Measurements from ENCODE around the gene AP1M2. TPM values are rescaled to one million over a fixed set of nuclear protein-coding genes. Genes with fewer than 3 reads are reported as not detected.

AP1M2 gene
- total and polyA plus RNA-seq, 2 donors (not counting 3 experiments of a cell fraction or from before 2014, with no cell fraction given) = 0.19 TPM; not detected in 1

GRCh38 chr19:10553087-10553667, 33.9 kb downstream of the AP1M2 start:
- CTCF ChIA-PET = interaction anchor here (0.9 to 2.4 kb wide), 8 partner anchors 12 to 146 kb away, joined by 3 to 8 read pairs (median 4); partner anchors contain the start of genes KRI1 and S1PR5
- Histone ChIP-seq H3K9me1 (replicated peaks; ENCODE audit: control insufficient read depth, extremely low read depth, insufficient read depth, low read length) (no peaks in the 10 kb centered on the region), H3K36me3 (ENCODE audit: control insufficient read depth in 2 of 2, extremely low read depth in 1 of 2, insufficient read depth in 2 of 2, low read length in 2 of 2) (peaks cover 7 to 46% of the 10 kb centered on the region in 2 experiments), H3K27ac (ENCODE audit: insufficient read depth, low read depth, low read length) (no peak overlapping the region), H2AFZ (ENCODE audit: low read depth, low read length) (no peak overlapping the region), H3K4me1 (ENCODE audit: control insufficient read depth, extremely low read depth, insufficient read depth, low read length) (no peaks in the 10 kb centered on the region), H3K79me2 (ENCODE audit: control insufficient read depth, insufficient read depth, low read length) (no peaks in the 10 kb centered on the region), H3K4me3 (replicated peaks in 1 of 3; ENCODE audit: insufficient read depth in 1 of 3, low read depth in 1 of 3, low read length in 3 of 3) (no peak overlapping the region), H3K27me3 (ENCODE audit: control insufficient read depth in 2 of 2, insufficient read depth in 2 of 2, low read length in 2 of 2) (no peaks in the 10 kb centered on the region), H3K9me3 (replicated peaks; ENCODE audit: control insufficient read depth, insufficient read depth, low read length) (no peaks in the 10 kb centered on the region), H4K20me1 (replicated peaks; ENCODE audit: control insufficient read depth, extremely low read depth, insufficient read depth, low read length) (no peaks in the 10 kb centered on the region), H3K9ac (replicated peaks; ENCODE audit: extremely low read depth, insufficient read depth, low read length) (no peak overlapping the region), H3K4me2 (ENCODE audit: insufficient read depth, low read length) (no peak overlapping the region)
- TF ChIP-seq CTCF (IDR thresholded peaks at IDR 0.05; ENCODE audit: extremely low read depth in 1 of 2, insufficient read depth in 1 of 2, low read depth in 1 of 2, low read length in 2 of 2) (no peak), GATA2 (IDR thresholded peaks at IDR 0.05; ENCODE audit: insufficient read depth, insufficient read length, low read depth, low read length) (no peak), POLR2A (IDR thresholded peaks at IDR 0.05; ENCODE audit: low read depth, low read length) (no peak), MYC (IDR thresholded peaks at IDR 0.05; ENCODE audit: low read depth, low read length) (no peak), JUN (IDR thresholded peaks at IDR 0.05; ENCODE audit: borderline replicate concordance, insufficient read depth, insufficient read length, low read depth) (no peak), EZH2 (IDR thresholded peaks at IDR 0.05; ENCODE audit: borderline replicate concordance, low read depth, low read length, severe bottlenecking) (no peak), MAX (IDR thresholded peaks at IDR 0.05; ENCODE audit: insufficient read depth, insufficient read length) (no peak), FOS (IDR thresholded peaks at IDR 0.05; ENCODE audit: borderline replicate concordance, insufficient read depth, low read length) (no peak), POLR2AphosphoS5 (IDR thresholded peaks at IDR 0.05; ENCODE audit: insufficient read depth, low read depth, low read length) (no peak)
- POLR2A ChIA-PET = no interaction called here
- dilution Hi-C loops (cut with MboI; ENCODE audit: extremely low pct_ligation_motif_present, low sequenced_read_pairs) (no loop called here), intact Hi-C loops (cut with micrococcal nuclease) (no loop called here)
- DNase-seq (ENCODE audit: low read depth, low spot score) = no peak
- BruUV-seq (replicated peaks) = no TSS peak
- FAIRE-seq = no peak

Measured in endothelial cell of umbilical vein (primary cell).